ENCODE results near the gene LRGUK.

GRCh38 chr7:134212576-134213546 lies 85.7 kb downstream of the LRGUK start:
- TF ChIP-seq CTCF (IDR thresholded peaks at IDR 0.05; ENCODE audit: extremely low read depth in 1 of 2, insufficient read depth in 1 of 2, low read depth in 1 of 2, low read length in 2 of 2) (no peak), POLR2A (IDR thresholded peaks at IDR 0.05; ENCODE audit: low read depth, low read length) (no peak), POLR2AphosphoS5 (IDR thresholded peaks at IDR 0.05; ENCODE audit: insufficient read depth, low read depth, low read length) (no peak), EZH2 (IDR thresholded peaks at IDR 0.05; ENCODE audit: borderline replicate concordance, low read depth, low read length, severe bottlenecking) (no peak), MAX (IDR thresholded peaks at IDR 0.05; ENCODE audit: insufficient read depth, insufficient read length) (no peak), GATA2 (IDR thresholded peaks at IDR 0.05; ENCODE audit: insufficient read depth, insufficient read length, low read depth, low read length) (no peak), MYC (IDR thresholded peaks at IDR 0.05; ENCODE audit: low read depth, low read length) (no peak)
